Liver (tissue), 9 donors: ENCODE measurements around the gene MRLN. TPM values are rescaled to one million over a fixed set of nuclear protein-coding genes. Genes with fewer than 3 reads are reported as not detected.
"Not testable (repeated sequence)": the region's sequence is repeated elsewhere in the genome, so short reads cannot be mapped to it uniquely, and the experiment has no call there.

Source experiments
- DNase-seq: peaks from one replicate; pipeline ENCODE4 v3.0.0-alpha.2; 2017; ENCODE audit warnings: low spot score
- H3K27ac ChIP-seq, 2 donors: one replicate each; pipeline ENCODE4 v1.7.0; 2013; ENCODE audit warnings: inconsistent platforms in 2 of 2, low read length in 2 of 2, control low read depth in 1 of 2, low read depth in 1 of 2, mild to moderate bottlenecking in 1 of 2
- H3K27me3 ChIP-seq, 4 donors: one replicate each; pipeline versions ENCODE4 v1.6.1 to v1.7.0; 2013; ENCODE audit warnings: low read length in 3 of 4, inconsistent platforms in 1 of 4, mild to moderate bottlenecking in 1 of 4, moderate library complexity in 1 of 4; ENCODE audit not compliant: control insufficient read depth in 4 of 4, insufficient read depth in 4 of 4
- H3K36me3 ChIP-seq, 4 donors: one replicate each; pipeline versions ENCODE4 v1.6.1 to v1.7.0; 2013; ENCODE audit warnings: low read length in 3 of 4, mild to moderate bottlenecking in 3 of 4, low read depth in 1 of 4, moderate library complexity in 1 of 4; ENCODE audit not compliant: control insufficient read depth in 4 of 4, insufficient read depth in 3 of 4
- H3K4me1 ChIP-seq, 4 donors: one replicate each; pipeline versions ENCODE4 v1.6.1 to v1.7.0; 2013; ENCODE audit warnings: low read length in 3 of 4, mild to moderate bottlenecking in 3 of 4, moderate library complexity in 1 of 4; ENCODE audit not compliant: control insufficient read depth in 4 of 4, insufficient read depth in 4 of 4
- H3K4me3 ChIP-seq, 3 donors: one replicate each; pipeline versions ENCODE4 v1.6.1 to v1.7.0; 2013; ENCODE audit warnings: low read length in 3 of 3, control low read depth in 1 of 3, low read depth in 1 of 3, mild to moderate bottlenecking in 1 of 3
- H3K9ac ChIP-seq, 2 donors: one replicate each; pipeline ENCODE4 v1.7.0; 2013; ENCODE audit warnings: low read length in 2 of 2, mild to moderate bottlenecking in 2 of 2, moderate library complexity in 2 of 2, control low read depth in 1 of 2, low read depth in 1 of 2
- H3K9me3 ChIP-seq, 4 donors: one replicate each; pipeline versions ENCODE4 v1.6.1 to v1.7.0; 2013; ENCODE audit warnings: low read length in 3 of 4; ENCODE audit not compliant: control insufficient read depth in 4 of 4
- EGR1 ChIP-seq, 2 donors: IDR thresholded peaks; 2 replicates each; pipeline ENCODE4 v1.6.1; 2016 to 2018; ENCODE audit warnings: antibody characterized with exemption in 2 of 2, low read depth in 2 of 2
- FOXA2 ChIP-seq: IDR thresholded peaks from 2 replicates; pipeline ENCODE4 v1.6.1; 2016; ENCODE audit warnings: antibody characterized with exemption
- HNF4A ChIP-seq, 2 donors: conservative IDR thresholded peaks; 2 replicates each; pipeline ENCODE4 v1.6.1; 2016; ENCODE audit warnings: antibody characterized with exemption in 2 of 2, mild to moderate bottlenecking in 2 of 2
- NR2F2 ChIP-seq: IDR thresholded peaks from 2 replicates; pipeline ENCODE4 v1.6.1; 2016; ENCODE audit warnings: antibody characterized with exemption
- REST ChIP-seq: IDR thresholded peaks from 2 replicates; pipeline ENCODE4 v1.6.1; 2016; ENCODE audit warnings: antibody characterized with exemption, mild to moderate bottlenecking
- RXRA ChIP-seq, 2 donors: IDR thresholded peaks; 2 replicates each; pipeline ENCODE4 v1.6.1; 2017 to 2018; ENCODE audit warnings: antibody characterized with exemption in 2 of 2, mild to moderate bottlenecking in 1 of 2
- WGBS: extraction: QIAGEN DNeasy Blood & Tissue Kit; methylation state at CpG from one replicate; pipeline ENCODE4 v1.1.7; 2013; 5-methylcytosine and 5-hydroxymethylcytosine counted together
- polyA plus RNA-seq, 2 donors: library from polyadenylated mRNA; stranded (reverse) in 1 of 2; unstranded in 1 of 2; fragments of 200-250 nt in 1 of 2; fragments of >200 nt in 1 of 2; fragmentation: Nextera tagmentation in 1 of 2; extraction: Ambion mirVana in 1 of 2; gene quantifications; one replicate each; pipeline versions ENCODE4 v1.2.1 to v1.2.3, GENCODE V29; 2013 to 2015
- total RNA-seq, 2 donors: library from RNA; depleted of rRNA; stranded (reverse); fragments of >200 nt; gene quantifications; one replicate each; pipeline ENCODE4 v1.2.3, GENCODE V29; 2014
- TF ChIP-seq, protein P1 (sequence below): IDR thresholded peaks from 2 replicates; pipeline ENCODE4 v1.6.1; 2016; ENCODE audit warnings: antibody characterized with exemption
- TF ChIP-seq, protein P2 (sequence below): IDR thresholded peaks from 2 replicates; pipeline ENCODE4 v1.6.1; 2016; ENCODE audit warnings: antibody characterized with exemption
- donor health status: healthy.
- donor health status: healthy.
- donor health status: healthy.
- donor health status: healthy.
- donor health status: healthy.

The MRLN gene
- total and polyA plus RNA-seq, 4 donors, result not detected

DNA sequence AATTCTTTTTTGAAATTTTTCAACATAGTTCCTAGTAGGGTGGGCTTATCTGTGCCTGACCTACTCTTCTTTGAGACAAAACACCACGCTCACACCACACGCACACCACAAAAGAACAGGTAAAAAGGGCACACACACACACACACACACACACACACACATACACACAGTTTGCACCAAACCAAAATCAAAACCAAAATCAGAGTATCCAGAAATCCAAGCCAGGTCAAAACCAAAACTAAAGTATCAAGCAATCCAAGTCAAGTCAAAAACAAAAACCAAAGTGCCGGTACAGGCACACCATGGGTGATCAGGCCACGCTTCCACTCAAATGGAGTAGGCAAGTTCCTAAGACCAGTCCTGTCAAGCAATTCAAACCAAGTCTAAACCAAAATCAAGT, 20.4 kb downstream of the MRLN start:
- H3K9me3 ChIP-seq, H3K27ac ChIP-seq, H3K36me3 ChIP-seq, H3K4me3 ChIP-seq, H3K4me1 ChIP-seq, DNase-seq, H3K9ac ChIP-seq, H3K27me3 ChIP-seq: not testable (repeated sequence)
- 83% methylated on average over 4 of the region's 4 CpGs for WGBS

DNA sequence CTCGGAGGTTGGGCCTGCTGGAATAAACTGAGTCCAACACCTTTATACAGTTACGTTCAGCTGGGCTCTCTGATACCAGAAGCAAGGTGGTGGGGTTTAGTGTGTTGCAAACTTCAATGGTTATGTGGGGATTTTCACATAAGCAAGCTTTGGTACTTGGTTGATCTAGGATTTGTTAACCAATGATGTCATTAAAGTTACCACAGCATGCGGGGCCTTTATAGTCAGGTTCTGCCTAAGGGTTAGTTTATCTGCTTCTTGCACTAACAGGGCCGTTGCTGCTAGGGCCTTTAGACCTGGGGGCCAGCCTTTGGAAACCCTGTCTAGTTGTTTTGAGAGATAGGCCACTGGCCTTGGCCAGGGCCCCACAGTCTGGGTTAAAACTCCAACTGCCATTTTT, 24.1 kb downstream of the MRLN start:
- not testable (repeated sequence) for H3K9me3 ChIP-seq, H3K36me3 ChIP-seq, DNase-seq, H3K9ac ChIP-seq, H3K27me3 ChIP-seq, H3K4me3 ChIP-seq, H3K27ac ChIP-seq, H3K4me1 ChIP-seq
- 93% methylated on average over 4 of the region's 4 CpGs for WGBS

GRCh38 chr10:59724098-59724938, 28.9 kb downstream of the MRLN start:
- no peaks in the 10 kb centered on the region for H3K36me3 ChIP-seq
- 86% methylated on average over 3 of the region's 3 CpGs for WGBS
- no peaks in the 10 kb centered on the region for H3K4me1 ChIP-seq
- no peak overlapping the region for H3K4me3 ChIP-seq
- no peak overlapping the region for H3K9ac ChIP-seq
- H3K27me3 ChIP-seq, result peaks cover 0 to 2% (median 0%) of the 10 kb centered on the region in 4 donors
- TF ChIP-seq, protein P1, sequence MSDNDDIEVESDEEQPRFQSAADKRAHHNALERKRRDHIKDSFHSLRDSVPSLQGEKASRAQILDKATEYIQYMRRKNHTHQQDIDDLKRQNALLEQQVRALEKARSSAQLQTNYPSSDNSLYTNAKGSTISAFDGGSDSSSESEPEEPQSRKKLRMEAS, result no peak
- TF ChIP-seq, protein P2, sequence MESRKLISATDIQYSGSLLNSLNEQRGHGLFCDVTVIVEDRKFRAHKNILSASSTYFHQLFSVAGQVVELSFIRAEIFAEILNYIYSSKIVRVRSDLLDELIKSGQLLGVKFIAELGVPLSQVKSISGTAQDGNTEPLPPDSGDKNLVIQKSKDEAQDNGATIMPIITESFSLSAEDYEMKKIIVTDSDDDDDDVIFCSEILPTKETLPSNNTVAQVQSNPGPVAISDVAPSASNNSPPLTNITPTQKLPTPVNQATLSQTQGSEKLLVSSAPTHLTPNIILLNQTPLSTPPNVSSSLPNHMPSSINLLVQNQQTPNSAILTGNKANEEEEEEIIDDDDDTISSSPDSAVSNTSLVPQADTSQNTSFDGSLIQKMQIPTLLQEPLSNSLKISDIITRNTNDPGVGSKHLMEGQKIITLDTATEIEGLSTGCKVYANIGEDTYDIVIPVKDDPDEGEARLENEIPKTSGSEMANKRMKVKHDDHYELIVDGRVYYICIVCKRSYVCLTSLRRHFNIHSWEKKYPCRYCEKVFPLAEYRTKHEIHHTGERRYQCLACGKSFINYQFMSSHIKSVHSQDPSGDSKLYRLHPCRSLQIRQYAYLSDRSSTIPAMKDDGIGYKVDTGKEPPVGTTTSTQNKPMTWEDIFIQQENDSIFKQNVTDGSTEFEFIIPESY, result no peak
- TF ChIP-seq FOXA2 (no peak), HNF4A (conservative IDR thresholded peaks at IDR 0.05) (no peak), RXRA (IDR thresholded peaks at IDR 0.05) (no peak), EGR1 (IDR thresholded peaks at IDR 0.05; ENCODE audit: low read depth in 2 of 2) (no peak)
- no peaks in the 10 kb centered on the region for H3K9me3 ChIP-seq
- H3K27ac ChIP-seq, result no peak overlapping the region
- DNase-seq, result no peak

DNA sequence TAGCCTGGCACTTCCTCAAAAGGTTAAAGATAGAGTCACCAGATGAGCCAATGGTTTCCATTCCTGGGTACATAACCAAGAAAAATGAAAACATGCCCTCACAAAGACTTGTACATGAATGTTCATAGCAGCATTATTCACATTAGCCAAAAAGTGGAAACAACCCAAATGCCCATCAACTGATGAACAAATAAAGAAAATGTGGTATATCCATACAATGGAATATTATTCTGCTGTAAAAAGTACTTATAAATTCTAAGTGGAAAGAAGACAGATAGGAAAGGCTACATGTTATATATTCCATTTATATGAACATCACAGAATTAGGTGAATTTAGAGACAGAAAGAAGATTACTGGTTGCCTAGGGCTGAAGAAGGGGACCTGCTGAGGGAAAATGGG, 32.9 kb downstream of the MRLN start:
- no peak overlapping the region for H3K4me3 ChIP-seq
- TF ChIP-seq EGR1 (IDR thresholded peaks at IDR 0.05; ENCODE audit: low read depth in 2 of 2), result no peak
- no peak for TF ChIP-seq NR2F2
- TF ChIP-seq REST, result no peak
- TF ChIP-seq, protein P1, result no peak
- TF ChIP-seq RXRA (IDR thresholded peaks at IDR 0.05), result no peak
- H3K36me3 ChIP-seq, result no peaks in the 10 kb centered on the region

More for the DNA sequence above, 32.9 kb downstream of the MRLN start:
- Histone ChIP-seq H3K4me1 (no peaks in the 10 kb centered on the region), H3K9me3 (no peaks in the 10 kb centered on the region), H3K9ac (no peak overlapping the region), H3K27me3 (peaks cover 0 to 2% (median 0%) of the 10 kb centered on the region in 4 donors), H3K27ac (no peak overlapping the region)
- DNase-seq, result no peak
